ENCODE measurements around the gene OSTN. TPM values are rescaled to one million over a fixed set of nuclear protein-coding genes. Genes with fewer than 3 reads are reported as not detected.

Gene OSTN
- total and polyA plus RNA-seq, 2 donors (not counting 3 experiments of a cell fraction or from before 2014, with no cell fraction given): not detected

DNA sequence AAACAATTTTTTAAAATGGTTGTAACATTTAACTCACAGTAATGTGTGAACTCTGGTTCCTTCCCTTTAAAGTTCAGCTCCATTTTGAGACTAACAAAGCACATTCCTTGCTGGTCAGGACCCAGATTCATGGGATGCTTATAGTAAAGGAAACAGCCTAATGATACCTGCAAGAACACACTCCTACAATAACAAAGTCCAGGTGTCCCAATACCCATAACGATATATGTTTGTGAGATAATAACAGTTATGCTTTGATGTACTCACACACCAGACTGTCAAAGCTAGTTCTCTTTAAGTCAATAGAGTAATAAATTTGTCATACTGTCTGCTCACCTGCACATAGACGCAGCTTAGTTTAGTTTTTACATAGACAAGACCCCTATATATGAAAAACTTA lies 114.3 kb downstream of the OSTN start:
- POLR2A ChIA-PET: interaction anchor here (0.6 kb wide), 1 partner anchor 23 kb away, joined by 3 read pairs; no protein-coding TSS in a partner anchor
- BruUV-seq (replicated peaks): no TSS peak
- intact Hi-C loops (cut with micrococcal nuclease): no loop called here

More for the DNA sequence above, 114.3 kb downstream of the OSTN start:
- H3K4me2 ChIP-seq (ENCODE audit: insufficient read depth, low read length): no peak overlapping the region
- H3K4me1 ChIP-seq (ENCODE audit: control insufficient read depth, extremely low read depth, insufficient read depth, low read length): peaks cover 4% of the 10 kb centered on the region
- no peaks in the 10 kb centered on the region for H3K27me3 ChIP-seq (ENCODE audit: control insufficient read depth in 2 of 2, insufficient read depth in 2 of 2, low read length in 2 of 2)
- H3K79me2 ChIP-seq (ENCODE audit: control insufficient read depth, insufficient read depth, low read length): no peaks in the 10 kb centered on the region
- H3K9me3 ChIP-seq (replicated peaks; ENCODE audit: control insufficient read depth, insufficient read depth, low read length): no peaks in the 10 kb centered on the region
- TF ChIP-seq, protein P1, sequence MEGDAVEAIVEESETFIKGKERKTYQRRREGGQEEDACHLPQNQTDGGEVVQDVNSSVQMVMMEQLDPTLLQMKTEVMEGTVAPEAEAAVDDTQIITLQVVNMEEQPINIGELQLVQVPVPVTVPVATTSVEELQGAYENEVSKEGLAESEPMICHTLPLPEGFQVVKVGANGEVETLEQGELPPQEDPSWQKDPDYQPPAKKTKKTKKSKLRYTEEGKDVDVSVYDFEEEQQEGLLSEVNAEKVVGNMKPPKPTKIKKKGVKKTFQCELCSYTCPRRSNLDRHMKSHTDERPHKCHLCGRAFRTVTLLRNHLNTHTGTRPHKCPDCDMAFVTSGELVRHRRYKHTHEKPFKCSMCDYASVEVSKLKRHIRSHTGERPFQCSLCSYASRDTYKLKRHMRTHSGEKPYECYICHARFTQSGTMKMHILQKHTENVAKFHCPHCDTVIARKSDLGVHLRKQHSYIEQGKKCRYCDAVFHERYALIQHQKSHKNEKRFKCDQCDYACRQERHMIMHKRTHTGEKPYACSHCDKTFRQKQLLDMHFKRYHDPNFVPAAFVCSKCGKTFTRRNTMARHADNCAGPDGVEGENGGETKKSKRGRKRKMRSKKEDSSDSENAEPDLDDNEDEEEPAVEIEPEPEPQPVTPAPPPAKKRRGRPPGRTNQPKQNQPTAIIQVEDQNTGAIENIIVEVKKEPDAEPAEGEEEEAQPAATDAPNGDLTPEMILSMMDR (IDR thresholded peaks at IDR 0.05; ENCODE audit: extremely low read depth in 1 of 2, insufficient read depth in 1 of 2, low read depth in 1 of 2, low read length in 2 of 2): no peak
- TF ChIP-seq EZH2 (IDR thresholded peaks at IDR 0.05; ENCODE audit: borderline replicate concordance, low read depth, low read length, severe bottlenecking) (no peak), POLR2A (IDR thresholded peaks at IDR 0.05; ENCODE audit: low read depth, low read length) (no peak), MYC (IDR thresholded peaks at IDR 0.05; ENCODE audit: low read depth, low read length) (no peak), POLR2AphosphoS5 (IDR thresholded peaks at IDR 0.05; ENCODE audit: insufficient read depth, low read depth, low read length) (no peak), FOS (IDR thresholded peaks at IDR 0.05; ENCODE audit: borderline replicate concordance, insufficient read depth, low read length) (no peak), GATA2 (IDR thresholded peaks at IDR 0.05; ENCODE audit: insufficient read depth, insufficient read length, low read depth, low read length) (no peak), JUN (IDR thresholded peaks at IDR 0.05; ENCODE audit: borderline replicate concordance, insufficient read depth, insufficient read length, low read depth) (no peak)
- TF ChIP-seq, protein P2, sequence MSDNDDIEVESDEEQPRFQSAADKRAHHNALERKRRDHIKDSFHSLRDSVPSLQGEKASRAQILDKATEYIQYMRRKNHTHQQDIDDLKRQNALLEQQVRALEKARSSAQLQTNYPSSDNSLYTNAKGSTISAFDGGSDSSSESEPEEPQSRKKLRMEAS (IDR thresholded peaks at IDR 0.05; ENCODE audit: insufficient read depth, insufficient read length): no peak
- dilution Hi-C loops (cut with MboI; ENCODE audit: extremely low pct_ligation_motif_present, low sequenced_read_pairs): no loop called here
- DNase-seq (ENCODE audit: low read depth, low spot score) (no peak), FAIRE-seq (no peak)
- no peak overlapping the region for H3K4me3 ChIP-seq (replicated peaks in 1 of 3; ENCODE audit: insufficient read depth in 1 of 3, low read depth in 1 of 3, low read length in 3 of 3)
- no peak overlapping the region for H2AFZ ChIP-seq (ENCODE audit: low read depth, low read length)
- H3K9ac ChIP-seq (replicated peaks; ENCODE audit: extremely low read depth, insufficient read depth, low read length): no peak overlapping the region
- CTCF ChIA-PET: interaction anchor here (0.7 to 1.0 kb wide), 2 partner anchors 69 to 210 kb away, joined by 3 read pairs; no protein-coding TSS in a partner anchor
- no peaks in the 10 kb centered on the region for H4K20me1 ChIP-seq (replicated peaks; ENCODE audit: control insufficient read depth, extremely low read depth, insufficient read depth, low read length)
- no peaks in the 10 kb centered on the region for H3K9me1 ChIP-seq (replicated peaks; ENCODE audit: control insufficient read depth, extremely low read depth, insufficient read depth, low read length)
- H3K27ac ChIP-seq (ENCODE audit: insufficient read depth, low read depth, low read length): no peak overlapping the region
- H3K36me3 ChIP-seq (ENCODE audit: control insufficient read depth in 2 of 2, extremely low read depth in 1 of 2, insufficient read depth in 2 of 2, low read length in 2 of 2): no peaks in the 10 kb centered on the region

Measured in endothelial cell of umbilical vein (primary cell).